NCI-H2107 treated with DMSO at 0.1 percent for 48 hours (cell line): Measurements from ENCODE around the gene SPPL2B.

Experiments
- DNase-seq: peaks from one replicate; lab custom pipeline; 2025; ENCODE audit not compliant: unreplicated experiment; lab: John Stamatoyannopoulos, UW

SPPL2B gene

DNA sequence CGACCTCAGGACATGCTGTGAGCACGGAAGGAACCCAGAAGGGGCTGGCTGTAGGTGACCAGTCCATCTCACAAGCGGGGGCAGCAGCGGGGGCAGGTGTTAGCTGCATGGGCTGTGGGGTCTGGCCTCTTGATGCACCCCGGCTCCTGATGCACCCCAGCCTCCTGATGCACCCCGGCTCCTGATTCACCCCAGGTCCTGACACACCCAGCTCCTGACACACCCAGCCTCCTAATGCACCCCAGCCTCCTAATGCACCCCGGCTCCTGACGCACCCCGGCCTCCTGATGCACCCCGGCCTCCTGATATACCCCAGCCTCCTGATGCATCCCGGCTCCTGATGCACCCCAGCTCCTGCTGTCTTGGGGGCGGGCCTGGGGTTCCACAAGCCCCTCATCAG, 7.5 kb upstream of the SPPL2B start:
- DNase-seq = no peak

DNA sequence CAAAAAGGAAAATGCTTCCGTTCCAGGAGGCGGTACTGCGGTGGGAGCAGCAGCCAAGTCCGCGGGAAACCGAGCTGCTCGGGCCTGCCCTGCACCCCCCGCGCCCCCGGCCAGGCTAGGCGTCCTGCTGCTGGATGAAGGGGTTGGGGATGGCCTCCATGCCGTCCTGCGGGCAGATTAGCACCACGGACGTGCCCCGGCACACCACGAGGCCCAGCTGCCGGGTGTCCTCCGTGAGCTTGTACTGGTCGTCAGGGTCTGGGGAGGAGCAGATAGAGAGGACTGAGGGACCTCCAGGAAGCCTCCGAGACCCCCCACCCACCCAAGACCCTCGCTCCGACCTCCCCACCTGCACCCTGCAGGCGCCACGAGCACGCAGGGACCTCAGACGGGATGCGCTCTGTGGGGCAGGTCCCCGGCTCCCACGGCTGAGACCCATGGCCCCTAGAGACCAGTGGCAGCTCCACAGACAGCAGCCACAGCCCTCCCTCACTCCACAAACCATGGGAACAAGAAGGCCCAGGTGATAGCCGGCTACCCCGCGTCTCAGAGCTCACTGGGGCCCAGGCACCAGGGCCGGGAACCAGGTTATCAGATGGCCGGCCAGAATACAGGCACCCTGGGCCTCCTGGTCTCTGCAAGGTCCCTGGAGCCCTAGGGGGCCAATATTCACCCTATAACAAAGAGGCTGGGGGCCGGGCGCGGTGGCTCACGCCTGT, 6.8 kb upstream of the SPPL2B start:
- no peak for DNase-seq

DNA sequence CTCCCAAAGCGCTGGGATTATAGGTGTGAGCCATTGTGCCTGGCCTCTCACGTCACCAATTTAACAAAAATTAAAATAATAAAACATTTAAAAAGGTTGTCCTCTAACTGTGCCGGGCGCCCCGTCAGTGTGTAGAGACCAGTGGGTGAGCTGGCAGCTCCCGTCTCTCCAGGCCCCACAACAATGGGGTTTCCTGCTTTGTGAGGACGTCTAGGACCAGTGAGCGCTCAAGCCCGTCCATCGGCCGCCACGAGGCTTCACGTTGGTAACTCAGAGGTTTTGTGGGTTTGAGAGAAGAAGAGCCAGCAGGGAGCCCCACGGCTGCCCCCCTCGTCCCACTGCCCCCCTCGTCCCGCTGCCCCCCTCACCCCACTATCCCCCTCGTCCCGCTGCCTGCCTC, 4.8 kb upstream of the SPPL2B start:
- no peak for DNase-seq

DNA sequence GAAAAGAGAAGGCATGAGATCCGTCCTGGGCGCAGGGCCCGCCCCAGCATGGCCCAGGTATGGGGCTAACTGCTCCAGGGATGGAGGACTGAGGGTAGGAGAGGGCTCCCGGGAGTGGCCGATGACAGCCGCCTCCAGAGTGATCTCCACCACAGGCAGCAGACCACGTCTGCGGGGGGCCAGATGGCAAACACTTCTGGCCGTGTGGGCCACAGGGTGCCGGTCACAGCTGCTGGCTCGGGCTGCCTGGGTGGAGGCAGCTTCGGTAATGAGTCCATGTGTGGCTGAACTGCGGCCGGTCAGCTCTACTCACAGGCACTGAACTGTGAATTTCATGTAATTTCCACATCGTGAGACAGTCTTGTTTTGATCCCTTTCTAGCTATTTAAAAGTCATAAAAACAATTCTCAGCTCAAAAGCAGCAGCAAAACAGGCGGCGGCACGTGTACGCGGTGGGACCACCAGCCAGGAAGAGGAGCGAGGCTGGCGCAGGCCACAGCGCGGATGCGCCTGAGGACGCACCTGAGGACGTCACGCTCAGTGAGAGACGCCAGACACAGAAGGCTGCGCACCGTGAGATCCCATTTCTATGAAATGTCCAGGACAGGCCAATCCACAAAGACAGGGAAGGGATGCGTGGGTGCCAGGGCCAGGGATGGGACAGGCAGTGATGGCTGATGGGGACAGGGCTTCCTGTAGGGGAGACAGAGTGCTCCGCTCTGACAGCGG, 4.1 kb upstream of the SPPL2B start:
- DNase-seq = no peak

DNA sequence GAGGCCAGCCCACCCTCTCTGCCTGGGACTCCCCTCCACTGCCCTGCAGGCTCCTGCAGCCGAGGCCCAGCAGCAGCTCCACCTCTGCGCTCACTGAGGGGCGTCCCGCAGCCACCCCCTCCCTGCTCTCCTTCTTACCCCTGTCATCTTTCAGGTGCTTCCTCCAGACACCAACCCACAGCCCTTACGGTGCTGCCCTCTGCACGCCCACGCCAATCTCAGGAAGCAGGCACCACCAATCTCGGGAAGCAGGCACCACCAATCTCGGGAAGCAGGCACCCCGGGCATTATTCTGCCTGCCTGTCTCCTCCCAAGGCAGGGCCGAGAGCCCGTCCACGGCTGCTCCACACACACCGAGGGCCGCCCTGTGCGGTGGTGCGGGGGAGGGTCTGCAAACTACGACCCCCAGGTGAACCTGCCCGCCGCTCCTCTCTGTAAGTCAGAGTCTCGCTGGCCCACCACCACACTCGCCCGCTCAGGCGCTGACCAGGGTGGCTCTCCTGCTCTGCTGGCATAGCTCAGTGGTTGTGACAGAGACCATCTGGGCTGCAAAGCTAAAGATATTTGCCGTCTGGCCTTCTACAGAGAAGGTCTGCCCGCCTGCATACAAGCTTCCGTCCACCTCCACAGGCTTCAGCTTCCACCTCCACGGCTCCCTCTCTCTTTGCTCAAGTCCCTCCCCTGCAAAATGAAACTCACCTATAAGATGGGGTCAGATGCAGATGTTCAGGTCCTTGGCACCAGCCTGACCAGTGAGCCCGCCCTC, 3.0 kb upstream of the SPPL2B start:
- no peak for DNase-seq

- DNase-seq = no peak
Measured at GRCh38 chr19:2326699-2327360, 1.7 kb upstream of the SPPL2B start.

GRCh38 chr19:2327773-2328400, 597 bp upstream of the SPPL2B start:
- peak; percentile 65 for DNase-seq

DNA sequence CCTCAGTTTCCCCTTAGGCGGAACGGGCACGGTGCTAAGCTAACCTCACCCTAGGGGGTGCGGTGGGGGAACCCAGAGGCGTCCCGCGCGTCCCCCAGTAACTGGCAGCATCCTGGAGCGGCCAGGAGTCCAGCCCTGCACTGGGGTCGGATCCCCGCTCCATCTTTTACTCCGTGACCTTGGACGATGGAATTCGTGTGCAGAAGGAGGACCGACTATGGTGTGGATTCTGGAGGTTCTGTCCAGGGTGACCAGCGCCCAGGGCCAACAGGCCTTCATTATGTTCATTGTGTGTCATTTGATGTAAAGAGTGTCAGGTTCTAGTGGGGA, 630 bp downstream of the SPPL2B start:
- DNase-seq = no peak

DNA sequence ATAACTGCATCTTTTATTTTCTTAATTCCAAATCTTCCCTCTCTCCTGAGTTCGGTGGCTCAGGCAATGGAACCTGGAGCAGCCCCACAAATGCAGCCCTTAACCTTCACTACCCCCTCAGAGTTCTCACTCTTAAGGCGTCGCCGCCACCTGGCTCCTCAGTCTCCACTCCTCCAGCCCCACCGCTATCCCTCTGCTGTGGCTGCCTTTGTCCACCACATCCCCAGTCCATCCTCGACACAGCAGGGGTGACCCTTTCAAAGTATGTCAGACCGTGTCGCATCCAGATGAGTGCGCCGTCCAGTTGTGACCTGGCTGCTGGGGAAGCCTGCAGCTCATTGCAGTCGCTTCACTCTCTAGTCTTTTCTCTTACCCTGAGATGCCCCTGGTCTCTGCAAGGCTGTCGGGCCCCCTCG, 1.0 kb downstream of the SPPL2B start:
- DNase-seq = no peak

GRCh38 chr19:2330255-2330631, 1.8 kb downstream of the SPPL2B start:
- peak; percentile 29 for DNase-seq

GRCh38 chr19:2330632-2331284, 2.3 kb downstream of the SPPL2B start:
- DNase-seq = peak; percentile 82

DNA sequence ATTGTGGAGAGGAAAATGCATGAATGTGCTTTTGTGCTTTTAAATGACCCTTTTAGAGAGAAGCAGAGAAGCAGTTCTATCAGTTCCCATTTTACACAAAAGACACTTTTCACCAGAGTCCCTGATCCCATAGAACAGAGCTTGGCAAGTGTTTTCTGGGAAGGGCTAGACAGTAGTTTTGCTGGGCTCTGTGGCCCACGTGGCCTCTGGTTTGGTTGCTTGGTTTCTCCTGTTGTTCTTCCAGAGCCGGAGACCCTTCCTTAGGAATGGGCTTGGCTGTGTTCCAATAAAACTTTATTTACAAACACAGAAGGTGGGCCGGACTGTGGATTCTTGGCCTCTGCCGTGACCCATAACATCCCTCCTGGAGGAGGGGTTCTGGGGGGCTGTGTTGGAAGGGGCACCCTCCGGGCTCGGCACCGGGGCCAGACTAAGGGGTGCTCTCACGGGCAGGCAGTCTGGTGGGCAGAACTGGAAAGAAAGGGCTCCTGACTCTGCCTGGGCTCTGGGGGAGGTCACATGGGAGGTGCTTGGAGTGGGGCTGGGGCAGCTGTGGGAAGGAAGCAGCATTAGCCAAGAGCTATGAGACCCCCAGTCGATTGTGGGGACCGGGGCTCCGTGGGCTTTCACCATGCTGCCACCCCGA, 3.2 kb downstream of the SPPL2B start:
- DNase-seq = no peak

- peak; percentile 50 for DNase-seq
Measured at GRCh38 chr19:2332341-2333026, 4.0 kb downstream of the SPPL2B start.

GRCh38 chr19:2333027-2333806, 4.7 kb downstream of the SPPL2B start:
- peak; percentile 74 for DNase-seq

DNA sequence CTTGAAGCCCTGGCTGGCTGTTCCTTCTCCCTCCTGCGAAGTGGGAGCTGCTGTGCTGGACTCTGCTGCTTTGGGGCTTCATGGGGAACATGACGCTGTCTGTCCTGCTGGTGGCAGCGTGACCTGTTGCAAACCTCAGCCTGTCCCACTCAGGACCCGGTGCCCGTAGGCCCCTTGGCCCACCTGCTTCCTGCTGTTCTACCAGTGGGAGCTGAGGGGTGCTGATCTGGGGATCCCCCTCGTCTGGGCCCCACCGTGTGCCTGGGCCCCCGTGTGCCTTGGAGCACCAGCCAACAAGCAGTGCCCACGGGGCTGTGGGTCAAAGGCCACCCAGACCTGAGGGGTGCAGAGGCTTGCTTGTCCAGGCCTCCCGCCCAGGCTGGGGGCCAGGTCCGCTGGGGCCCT, 5.3 kb downstream of the SPPL2B start:
- no peak for DNase-seq

GRCh38 chr19:2334426-2334825, 5.9 kb downstream of the SPPL2B start:
- DNase-seq = no peak

GRCh38 chr19:2334986-2335846, 6.7 kb downstream of the SPPL2B start:
- DNase-seq = no peak

DNA sequence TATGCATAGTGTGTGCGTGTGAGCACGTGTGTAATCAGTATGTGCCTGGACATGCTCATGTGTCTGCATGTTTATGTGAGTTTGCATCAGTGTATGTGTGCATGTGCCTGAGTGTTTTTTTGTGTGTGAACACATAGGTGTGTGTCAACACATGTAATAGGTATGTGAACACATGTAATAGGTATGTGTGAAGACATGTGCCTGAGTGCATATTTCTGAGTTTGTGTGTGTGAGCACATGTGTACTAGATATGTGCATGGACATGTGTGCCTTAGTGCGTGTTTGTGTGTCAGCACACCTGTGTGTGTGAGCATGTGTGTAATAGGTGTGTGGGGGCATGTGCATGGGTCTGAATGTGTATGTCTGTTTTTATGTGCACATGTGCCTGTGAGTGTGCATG, 7.4 kb downstream of the SPPL2B start:
- no peak for DNase-seq
